ENCODE measurements around the gene TRAPPC2. TPM values are rescaled to one million over a fixed set of nuclear protein-coding genes. Genes with fewer than 3 reads are reported as not detected.

TRAPPC2 gene
- total RNA-seq, 1 donor from 2014 or later = 20.2 TPM

DNA sequence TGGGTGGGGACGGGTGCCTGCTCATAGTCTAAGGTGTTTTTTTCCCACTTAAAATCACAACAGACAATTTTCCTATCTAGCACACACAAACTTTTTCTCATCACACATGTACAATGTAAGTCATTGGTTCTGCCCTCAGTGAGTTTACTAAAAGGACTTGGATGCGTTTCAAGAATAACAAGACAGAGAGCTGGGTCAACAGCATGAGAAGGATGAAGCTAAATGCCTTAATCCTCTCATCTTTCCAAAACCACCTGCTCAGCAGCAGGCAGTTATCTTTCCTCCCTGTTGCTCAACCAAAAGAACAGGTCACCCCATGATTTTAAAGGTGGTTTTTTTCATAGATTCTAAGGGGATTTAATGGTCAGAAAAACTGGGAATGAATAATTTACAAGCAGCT lies 40.3 kb upstream of the TRAPPC2 start:
- H3K27ac Mint-ChIP-seq = no peak overlapping the region
- no peak for DNase-seq (ENCODE audit: low spot score in 2 of 2, unreplicated experiment in 2 of 2)
- H3K27me3 Mint-ChIP-seq (ENCODE audit: low read depth) = no peaks in the 10 kb centered on the region
- TF ChIP-seq, protein P1, sequence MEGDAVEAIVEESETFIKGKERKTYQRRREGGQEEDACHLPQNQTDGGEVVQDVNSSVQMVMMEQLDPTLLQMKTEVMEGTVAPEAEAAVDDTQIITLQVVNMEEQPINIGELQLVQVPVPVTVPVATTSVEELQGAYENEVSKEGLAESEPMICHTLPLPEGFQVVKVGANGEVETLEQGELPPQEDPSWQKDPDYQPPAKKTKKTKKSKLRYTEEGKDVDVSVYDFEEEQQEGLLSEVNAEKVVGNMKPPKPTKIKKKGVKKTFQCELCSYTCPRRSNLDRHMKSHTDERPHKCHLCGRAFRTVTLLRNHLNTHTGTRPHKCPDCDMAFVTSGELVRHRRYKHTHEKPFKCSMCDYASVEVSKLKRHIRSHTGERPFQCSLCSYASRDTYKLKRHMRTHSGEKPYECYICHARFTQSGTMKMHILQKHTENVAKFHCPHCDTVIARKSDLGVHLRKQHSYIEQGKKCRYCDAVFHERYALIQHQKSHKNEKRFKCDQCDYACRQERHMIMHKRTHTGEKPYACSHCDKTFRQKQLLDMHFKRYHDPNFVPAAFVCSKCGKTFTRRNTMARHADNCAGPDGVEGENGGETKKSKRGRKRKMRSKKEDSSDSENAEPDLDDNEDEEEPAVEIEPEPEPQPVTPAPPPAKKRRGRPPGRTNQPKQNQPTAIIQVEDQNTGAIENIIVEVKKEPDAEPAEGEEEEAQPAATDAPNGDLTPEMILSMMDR (IDR thresholded peaks at IDR 0.05; ENCODE audit: unreplicated experiment) = no peak
- peaks cover 13% of the 10 kb centered on the region for H3K36me3 Mint-ChIP-seq
- H3K4me3 Mint-ChIP-seq = no peak overlapping the region
- no peaks in the 10 kb centered on the region for H3K4me1 Mint-ChIP-seq
- H3K9me3 Mint-ChIP-seq = peaks cover 10% of the 10 kb centered on the region

DNA sequence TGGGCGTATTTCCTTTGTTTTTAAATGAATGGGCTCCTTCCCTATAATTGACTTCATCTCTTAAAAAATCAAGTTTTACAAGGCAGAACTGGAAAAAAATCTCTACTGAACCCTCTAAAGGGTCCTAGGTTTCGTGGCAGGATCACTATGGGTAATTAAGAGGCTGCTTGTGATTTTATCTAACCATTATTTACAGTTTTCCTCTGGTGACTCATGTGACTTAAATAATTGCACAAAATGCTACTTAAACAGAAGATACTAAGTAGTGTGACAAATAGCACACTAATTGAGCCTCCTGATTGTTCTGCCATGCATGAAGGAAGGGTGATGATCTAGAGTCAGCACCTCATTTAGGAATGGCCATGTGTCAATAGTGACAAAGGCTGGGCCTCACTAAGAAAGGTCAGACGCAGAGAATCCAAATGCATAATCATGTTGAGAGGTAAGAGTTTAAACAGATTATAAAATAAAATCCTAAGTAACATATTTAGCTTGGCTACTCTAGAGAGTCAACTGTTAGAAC lies 35.7 kb upstream of the TRAPPC2 start:
- H3K36me3 Mint-ChIP-seq = peaks cover 35% of the 10 kb centered on the region

DNA sequence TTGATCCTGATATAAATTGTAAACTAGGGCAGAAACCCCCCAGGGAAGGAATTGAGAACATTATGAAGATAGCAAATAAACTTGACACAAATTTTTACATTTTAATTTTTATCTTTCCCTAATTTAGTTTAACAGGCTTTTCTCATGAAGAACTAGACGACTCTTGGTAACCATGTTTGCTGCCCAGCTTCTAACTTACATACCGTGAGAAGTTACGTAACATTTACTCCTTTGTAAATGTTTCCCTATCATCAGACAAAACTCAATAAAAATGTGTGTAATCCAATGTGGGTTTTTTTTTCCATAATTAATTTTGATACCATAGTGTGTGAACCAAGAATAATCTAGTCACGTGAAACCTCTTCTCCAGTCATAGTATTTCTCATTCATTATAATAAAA lies 34.5 kb upstream of the TRAPPC2 start:
- H3K27me3 Mint-ChIP-seq (ENCODE audit: low read depth) = no peaks in the 10 kb centered on the region
- H3K9me3 Mint-ChIP-seq = peaks cover 8% of the 10 kb centered on the region
- no peak overlapping the region for H3K27ac Mint-ChIP-seq
- peaks cover 30% of the 10 kb centered on the region for H3K36me3 Mint-ChIP-seq
- TF ChIP-seq, protein P1 (IDR thresholded peaks at IDR 0.05; ENCODE audit: unreplicated experiment) = no peak
- H3K4me1 Mint-ChIP-seq = no peaks in the 10 kb centered on the region
- no peak overlapping the region for H3K4me3 Mint-ChIP-seq
- DNase-seq (ENCODE audit: low spot score in 2 of 2, unreplicated experiment in 2 of 2) = no peak

More for the DNA sequence above, 35.7 kb upstream of the TRAPPC2 start:
- TF ChIP-seq, protein P1 (IDR thresholded peaks at IDR 0.05; ENCODE audit: unreplicated experiment) = no peak
- Mint-ChIP-seq H3K27ac (no peak overlapping the region), H3K4me3 (no peak overlapping the region), H3K4me1 (no peaks in the 10 kb centered on the region), H3K9me3 (peaks cover 19% of the 10 kb centered on the region), H3K27me3 (ENCODE audit: low read depth) (no peaks in the 10 kb centered on the region)
- no peak for DNase-seq (ENCODE audit: low spot score in 2 of 2, unreplicated experiment in 2 of 2)

DNA sequence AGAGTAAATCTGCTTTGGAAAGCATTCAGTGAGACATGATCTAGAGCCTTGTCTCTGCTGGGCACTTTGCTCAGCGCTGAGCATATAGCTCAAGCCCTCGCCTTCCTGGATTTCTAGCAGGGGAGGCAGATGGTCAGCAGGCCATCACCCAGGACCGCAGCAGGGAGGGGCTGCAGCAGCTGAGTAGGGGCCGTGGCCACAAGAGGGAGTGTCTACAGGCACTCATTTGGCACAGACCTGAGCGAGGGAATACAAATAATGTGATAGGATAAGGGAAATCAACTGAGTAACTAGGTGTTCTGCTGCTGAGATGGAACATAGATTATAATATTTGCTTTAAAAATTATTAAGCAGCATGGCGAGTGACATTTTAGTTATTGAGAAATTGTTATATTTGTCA lies 30.3 kb upstream of the TRAPPC2 start:
- no peaks in the 10 kb centered on the region for H3K27me3 Mint-ChIP-seq (ENCODE audit: low read depth)
- peaks cover 25% of the 10 kb centered on the region for H3K36me3 Mint-ChIP-seq
- H3K4me1 Mint-ChIP-seq = no peaks in the 10 kb centered on the region
- DNase-seq (ENCODE audit: low spot score in 2 of 2, unreplicated experiment in 2 of 2) = no peak
- no peak overlapping the region for H3K4me3 Mint-ChIP-seq
- H3K9me3 Mint-ChIP-seq = peaks cover 8% of the 10 kb centered on the region
- no peak overlapping the region for H3K27ac Mint-ChIP-seq
- TF ChIP-seq, protein P1 (IDR thresholded peaks at IDR 0.05; ENCODE audit: unreplicated experiment) = no peak

DNA sequence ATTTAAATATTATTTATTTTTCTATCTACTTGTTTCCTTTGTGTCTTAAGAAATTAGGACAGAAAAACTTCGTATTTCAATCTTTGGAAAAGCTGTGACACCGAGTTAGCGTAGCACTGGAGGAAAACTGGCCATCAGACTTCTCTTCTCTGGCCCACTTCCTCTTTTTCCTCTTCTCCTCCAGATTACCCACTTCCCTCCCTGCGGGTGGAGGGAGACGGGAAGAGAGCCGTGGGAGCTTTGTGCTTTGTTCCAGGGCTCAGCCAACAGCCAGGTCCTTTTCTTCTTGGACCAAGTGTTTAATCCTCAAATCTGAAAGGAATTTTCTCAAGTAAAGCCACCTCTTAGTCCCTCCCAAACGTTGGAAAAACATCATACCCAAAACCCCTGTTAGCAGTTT lies 29.9 kb upstream of the TRAPPC2 start:
- no peak overlapping the region for H3K27ac Mint-ChIP-seq
- no peak for DNase-seq (ENCODE audit: low spot score in 2 of 2, unreplicated experiment in 2 of 2)
- H3K9me3 Mint-ChIP-seq = peaks cover 8% of the 10 kb centered on the region
- no peak overlapping the region for H3K4me3 Mint-ChIP-seq
- no peaks in the 10 kb centered on the region for H3K4me1 Mint-ChIP-seq
- H3K36me3 Mint-ChIP-seq = peaks cover 25% of the 10 kb centered on the region
- no peaks in the 10 kb centered on the region for H3K27me3 Mint-ChIP-seq (ENCODE audit: low read depth)
- TF ChIP-seq, protein P1 (IDR thresholded peaks at IDR 0.05; ENCODE audit: unreplicated experiment) = no peak

DNA sequence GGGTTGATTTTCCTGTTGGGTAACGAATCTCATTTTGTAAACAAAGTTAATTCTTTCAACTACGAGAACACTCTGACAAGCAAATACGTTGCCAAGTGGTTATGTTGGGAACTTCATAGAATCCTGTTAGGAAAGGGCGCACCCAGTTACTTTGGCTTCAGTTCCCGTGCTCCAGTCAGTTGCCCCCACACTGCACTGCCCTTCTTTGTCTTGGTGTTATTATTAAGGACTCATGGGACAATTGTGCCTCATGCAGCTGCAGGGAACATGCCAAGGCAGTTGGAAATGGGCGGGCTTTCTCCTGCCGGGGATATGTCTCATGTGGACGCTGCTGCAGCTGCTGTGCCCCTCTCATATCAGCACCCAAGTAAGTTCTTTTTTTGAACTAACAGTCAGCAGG lies 29.1 kb upstream of the TRAPPC2 start:
- no peaks in the 10 kb centered on the region for H3K4me1 Mint-ChIP-seq
- TF ChIP-seq, protein P1 (IDR thresholded peaks at IDR 0.05; ENCODE audit: unreplicated experiment) = peak; percentile 13
- H3K4me3 Mint-ChIP-seq = no peak overlapping the region
- H3K36me3 Mint-ChIP-seq = peaks cover 20% of the 10 kb centered on the region
- H3K27me3 Mint-ChIP-seq (ENCODE audit: low read depth) = no peaks in the 10 kb centered on the region
- DNase-seq (ENCODE audit: low spot score in 2 of 2, unreplicated experiment in 2 of 2) = no peak
- peaks cover 8% of the 10 kb centered on the region for H3K9me3 Mint-ChIP-seq
- H3K27ac Mint-ChIP-seq = no peak overlapping the region
